ENCODE results near the gene CALU.

Gene CALU

DNA sequence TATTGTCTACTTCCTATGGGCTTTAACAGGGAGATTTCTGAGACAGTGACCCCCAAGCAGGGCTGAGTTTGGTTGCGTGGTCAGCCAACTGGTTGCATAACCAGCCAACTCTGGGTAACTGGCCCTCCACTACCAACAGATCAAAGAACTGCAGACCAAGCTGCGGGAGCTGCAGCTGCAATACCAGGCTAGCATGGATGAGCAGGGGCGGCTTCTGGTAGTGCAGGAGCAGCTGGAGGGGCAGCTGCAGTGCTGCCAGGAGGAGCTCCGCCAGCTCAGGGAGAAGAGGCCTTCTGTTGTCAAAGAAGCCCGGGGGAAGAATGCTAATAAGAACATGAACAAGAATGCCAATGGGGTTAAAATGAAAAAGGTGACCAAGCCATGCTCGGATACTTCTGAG lies 75.3 kb downstream of the CALU start:
- no peak for DNase-seq

DNA sequence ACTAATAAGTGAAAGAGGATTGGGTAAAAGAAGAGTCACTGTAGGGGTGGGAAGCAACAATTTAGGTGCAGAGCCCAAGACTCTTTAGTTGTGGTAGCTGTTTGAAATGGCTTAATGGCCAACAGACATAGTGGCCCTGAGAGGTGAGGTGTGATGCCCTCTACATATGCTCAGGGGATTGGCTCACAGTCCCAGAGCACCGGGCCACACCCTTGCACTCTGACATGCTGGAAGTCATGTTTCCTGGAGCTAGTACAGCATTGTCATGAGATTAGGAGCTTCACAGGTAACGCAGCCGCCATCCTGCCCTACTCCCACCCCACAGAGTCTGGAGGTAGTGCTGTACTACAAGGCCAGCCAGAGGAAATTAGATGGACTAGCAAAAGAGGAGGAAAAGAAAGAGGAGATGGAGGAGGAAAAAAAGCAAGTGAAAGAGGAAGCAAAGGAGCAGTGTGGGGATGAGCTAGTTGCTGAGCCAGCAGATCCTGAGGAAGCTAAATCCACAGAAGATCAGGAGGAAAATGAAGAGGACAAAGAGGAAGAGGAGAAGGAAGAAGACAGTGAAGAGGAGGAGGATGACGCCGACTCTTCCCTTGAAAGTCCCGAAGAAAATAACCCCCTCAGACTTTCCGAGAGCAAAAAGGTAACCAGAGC lies 76.3 kb downstream of the CALU start:
- no peak for DNase-seq

DNA sequence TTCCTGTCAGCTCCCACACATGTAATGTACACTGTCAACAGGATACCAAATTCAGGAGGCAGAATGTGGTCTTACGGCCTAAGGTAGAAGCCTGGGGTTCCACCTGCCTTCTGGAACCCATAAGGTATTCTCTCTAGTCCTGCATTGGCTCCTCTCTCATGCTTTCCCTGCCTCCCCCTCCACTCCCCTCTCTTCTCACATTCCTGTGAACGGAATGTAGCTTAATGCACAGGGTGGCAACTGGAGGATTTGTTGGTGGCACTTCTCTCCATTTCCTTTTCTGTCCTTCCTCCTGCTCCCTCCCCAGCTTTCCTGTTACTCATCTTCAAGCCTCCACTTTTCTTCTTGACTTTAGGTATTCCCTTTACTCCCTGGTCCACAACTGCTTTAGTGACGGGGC lies 79.5 kb downstream of the CALU start:
- DNase-seq, result no peak

Data from GDM1 (cell line).